VCaP (cell line): ENCODE results near the gene C1orf226.

Source experiments
- H3K27ac ChIP-seq: fragments of 450-650 bp; 2 replicates; pipeline ENCODE4 v1.5.1; 2017
- TF ChIP-seq, protein P1 (sequence below): fragments of 450-650 bp; conservative IDR thresholded peaks from 2 replicates; pipeline ENCODE4 v1.5.1; 2017; ENCODE audit warnings: mild to moderate bottlenecking, moderate library complexity

Gene C1orf226

DNA sequence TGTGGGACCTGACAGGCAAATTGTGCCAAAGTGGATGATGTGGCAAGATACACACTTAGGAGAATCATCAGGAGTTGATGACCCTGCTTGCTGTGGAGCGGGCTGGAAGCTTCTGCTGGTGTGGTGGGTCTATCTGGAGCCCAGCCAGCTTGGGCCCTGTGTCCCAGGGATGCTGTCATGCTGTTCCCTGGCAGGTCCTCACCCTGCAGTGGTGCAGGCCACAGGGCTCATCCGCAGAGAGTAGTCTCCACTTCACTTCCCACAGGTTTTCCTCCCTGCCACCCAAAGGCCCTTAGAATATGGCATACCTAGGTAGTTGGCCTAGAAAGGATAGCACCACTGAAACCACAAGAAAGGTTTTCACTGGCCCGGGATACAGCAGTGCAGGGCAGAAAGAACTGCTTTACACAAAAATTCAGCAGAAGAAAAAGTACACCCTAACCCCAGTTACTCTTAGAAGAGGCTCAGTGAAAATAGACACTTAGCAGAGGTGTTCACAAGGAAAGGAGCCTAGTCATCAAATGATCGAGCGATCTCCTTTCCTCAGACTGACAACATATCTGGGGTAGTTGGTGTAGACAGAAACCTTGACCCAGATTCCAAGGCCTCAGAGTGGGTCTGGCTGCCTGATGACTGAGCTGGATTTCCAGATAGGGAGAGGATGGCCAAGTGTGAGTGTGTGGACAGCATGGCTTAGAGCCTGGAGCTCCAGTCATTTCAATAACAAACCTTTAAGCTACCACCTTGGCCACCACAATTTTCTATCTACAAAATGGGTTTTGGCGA is 1.3 kb upstream of the C1orf226 start:
- TF ChIP-seq, protein P1, sequence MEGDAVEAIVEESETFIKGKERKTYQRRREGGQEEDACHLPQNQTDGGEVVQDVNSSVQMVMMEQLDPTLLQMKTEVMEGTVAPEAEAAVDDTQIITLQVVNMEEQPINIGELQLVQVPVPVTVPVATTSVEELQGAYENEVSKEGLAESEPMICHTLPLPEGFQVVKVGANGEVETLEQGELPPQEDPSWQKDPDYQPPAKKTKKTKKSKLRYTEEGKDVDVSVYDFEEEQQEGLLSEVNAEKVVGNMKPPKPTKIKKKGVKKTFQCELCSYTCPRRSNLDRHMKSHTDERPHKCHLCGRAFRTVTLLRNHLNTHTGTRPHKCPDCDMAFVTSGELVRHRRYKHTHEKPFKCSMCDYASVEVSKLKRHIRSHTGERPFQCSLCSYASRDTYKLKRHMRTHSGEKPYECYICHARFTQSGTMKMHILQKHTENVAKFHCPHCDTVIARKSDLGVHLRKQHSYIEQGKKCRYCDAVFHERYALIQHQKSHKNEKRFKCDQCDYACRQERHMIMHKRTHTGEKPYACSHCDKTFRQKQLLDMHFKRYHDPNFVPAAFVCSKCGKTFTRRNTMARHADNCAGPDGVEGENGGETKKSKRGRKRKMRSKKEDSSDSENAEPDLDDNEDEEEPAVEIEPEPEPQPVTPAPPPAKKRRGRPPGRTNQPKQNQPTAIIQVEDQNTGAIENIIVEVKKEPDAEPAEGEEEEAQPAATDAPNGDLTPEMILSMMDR, result no peak
- no peak overlapping the region for H3K27ac ChIP-seq

DNA sequence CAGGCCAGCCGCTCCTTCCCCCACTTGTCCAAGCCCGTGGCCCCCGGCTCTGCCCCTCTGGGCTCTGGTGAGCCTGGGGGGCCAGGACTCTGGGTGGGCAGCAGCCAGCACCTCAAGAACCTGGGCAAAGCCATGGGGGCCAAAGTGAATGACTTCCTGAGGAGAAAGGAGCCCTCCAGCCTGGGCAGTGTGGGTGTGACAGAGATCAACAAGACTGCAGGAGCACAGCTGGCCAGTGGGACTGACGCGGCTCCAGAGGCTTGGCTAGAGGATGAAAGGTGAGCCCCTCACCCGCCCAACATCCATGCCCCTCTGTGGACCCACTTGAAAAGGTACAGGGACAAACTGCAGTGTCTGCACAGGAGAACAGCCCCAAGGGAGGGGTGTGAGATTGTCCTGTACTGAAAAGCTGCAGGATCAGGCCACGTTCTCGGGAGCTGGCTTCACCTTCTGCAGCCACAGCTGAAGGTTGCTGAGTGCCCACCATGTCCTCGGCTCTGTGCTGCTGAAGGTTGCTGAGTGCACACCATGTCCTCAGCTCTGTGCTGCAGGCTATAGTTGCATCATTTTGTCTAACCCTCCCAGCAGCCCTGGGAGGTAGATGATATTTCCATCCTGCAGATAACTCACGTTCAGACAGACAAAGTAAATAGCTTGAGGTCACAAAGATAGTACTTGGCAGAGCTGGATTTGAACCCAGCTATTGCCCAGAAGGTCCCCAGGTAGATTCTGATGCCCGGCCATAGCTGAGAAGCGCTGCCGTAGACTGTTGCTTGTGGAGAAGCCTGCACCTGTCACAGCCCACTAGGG is 618 bp downstream of the C1orf226 start:
- no peak overlapping the region for H3K27ac ChIP-seq

DNA sequence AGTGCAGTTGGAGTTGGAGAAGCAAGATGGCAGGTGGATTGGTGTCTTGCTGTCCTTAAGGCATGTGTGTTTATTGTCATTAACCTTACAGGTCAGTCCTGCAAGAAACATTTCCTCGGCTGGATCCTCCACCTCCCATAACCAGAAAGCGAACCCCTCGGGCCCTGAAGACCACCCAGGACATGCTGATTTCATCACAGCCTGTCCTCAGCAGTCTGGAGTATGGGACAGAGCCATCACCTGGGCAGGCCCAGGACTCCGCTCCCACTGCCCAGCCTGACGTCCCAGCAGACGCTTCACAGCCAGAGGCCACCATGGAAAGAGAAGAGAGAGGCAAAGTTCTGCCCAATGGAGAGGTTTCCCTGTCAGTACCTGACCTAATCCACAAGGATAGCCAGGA is 1.6 kb downstream of the C1orf226 start:
- no peak overlapping the region for H3K27ac ChIP-seq
- TF ChIP-seq, protein P1, result no peak

More for the DNA sequence above, 618 bp downstream of the C1orf226 start:
- TF ChIP-seq, protein P1, result no peak

DNA sequence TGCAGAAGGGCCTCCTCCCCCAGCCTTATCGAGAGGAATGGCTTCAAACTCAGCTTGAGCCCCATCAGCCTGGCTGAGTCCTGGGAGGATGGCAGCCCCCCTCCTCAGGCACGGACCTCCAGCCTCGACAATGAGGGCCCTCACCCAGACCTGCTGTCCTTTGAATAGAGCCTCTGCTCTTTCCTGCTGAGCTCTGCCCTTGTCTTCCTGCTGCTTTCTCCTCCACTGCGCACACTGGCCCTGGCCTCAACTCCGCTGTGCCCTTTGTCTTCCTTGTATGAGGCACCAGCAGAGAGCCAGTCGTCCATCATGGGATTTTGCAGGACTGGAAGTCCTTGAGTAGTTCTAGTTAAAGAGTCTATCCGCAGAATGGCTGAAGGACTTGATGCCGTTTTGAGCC is 2.0 kb downstream of the C1orf226 start:
- H3K27ac ChIP-seq, result no peak overlapping the region
- TF ChIP-seq, protein P1, result no peak

DNA sequence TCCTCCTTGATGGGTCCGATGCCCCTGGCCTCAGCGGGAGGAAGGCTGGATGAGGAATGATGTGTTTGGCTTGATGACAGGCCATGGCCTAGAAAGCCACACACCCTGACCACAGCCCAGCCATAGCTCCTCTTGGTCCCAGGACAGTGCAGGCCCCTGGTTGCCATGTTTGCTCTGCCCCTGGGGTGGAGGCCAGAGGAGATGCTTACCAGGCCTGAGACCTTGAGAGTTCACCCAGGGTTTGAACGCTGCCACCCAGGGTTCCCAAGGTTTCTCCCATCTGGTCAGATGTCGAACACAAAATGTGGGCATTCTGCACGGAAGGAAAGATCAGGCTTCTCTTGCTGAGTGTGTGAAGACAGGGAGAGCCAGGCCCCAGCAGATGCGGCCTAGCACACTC is 2.6 kb downstream of the C1orf226 start:
- TF ChIP-seq, protein P1, result no peak
- H3K27ac ChIP-seq, result no peak overlapping the region

DNA sequence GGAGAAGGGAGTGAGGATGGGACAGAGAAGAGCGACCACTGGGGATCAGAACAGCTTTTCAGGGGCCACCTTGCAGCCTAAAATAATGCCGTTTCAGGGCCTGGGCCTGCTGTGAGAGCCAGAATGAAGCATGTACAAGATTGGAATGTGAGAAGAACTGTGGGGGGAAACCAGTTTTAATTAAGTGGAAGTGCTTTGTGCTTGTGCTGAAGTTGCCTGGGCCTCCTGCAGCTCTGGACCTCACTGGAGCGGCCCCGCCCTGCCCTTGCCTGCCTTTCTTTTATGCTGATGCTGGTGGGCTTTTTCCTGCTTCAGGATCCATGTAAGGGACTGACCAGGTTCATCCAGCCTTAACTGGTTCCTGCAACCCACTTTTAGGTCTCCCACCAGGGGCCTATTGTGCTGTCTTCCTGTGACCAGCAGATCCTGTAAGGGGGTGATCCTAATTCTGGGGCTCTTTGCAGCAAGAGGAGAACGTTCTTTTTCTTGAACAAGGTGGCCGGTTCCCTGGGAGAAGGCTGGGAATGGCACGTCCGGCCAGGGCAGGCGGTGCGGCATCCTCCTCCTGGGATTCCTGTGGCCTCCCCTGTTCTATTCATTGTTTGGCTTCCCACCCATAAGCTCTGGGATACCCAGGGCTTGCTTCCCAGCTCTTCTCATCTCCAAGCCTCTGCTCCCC is 3.2 kb downstream of the C1orf226 start:
- H3K27ac ChIP-seq, result no peak overlapping the region

DNA sequence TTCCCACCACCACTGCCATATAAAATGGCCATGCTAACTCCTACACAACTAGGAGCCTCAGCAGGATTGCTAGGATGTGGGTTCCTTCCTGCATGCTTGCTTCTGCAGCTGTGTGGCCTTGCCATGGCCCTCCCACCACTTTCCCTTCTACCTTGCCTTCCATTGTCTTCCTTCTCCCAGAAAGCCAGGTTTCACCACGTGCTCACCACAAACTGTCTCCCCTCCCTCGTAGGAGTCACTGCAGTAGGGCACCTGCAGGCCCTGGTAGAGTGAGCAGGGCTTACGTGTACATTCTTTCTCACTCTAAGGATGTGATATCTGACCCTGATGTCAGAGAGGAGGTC is 3.7 kb downstream of the C1orf226 start:
- H3K27ac ChIP-seq, result no peak overlapping the region
- TF ChIP-seq, protein P1, result no peak

More for the DNA sequence above, 3.2 kb downstream of the C1orf226 start:
- TF ChIP-seq, protein P1, result no peak
